HG02870 (cell line): ENCODE results near the gene PKN1.
"Not testable (repeated sequence)": the region's sequence is repeated elsewhere in the genome, so short reads cannot be mapped to it uniquely, and the experiment has no call there.

ENCODE experiments used
- ATAC-seq: cut with Tn5 transposase; IDR thresholded peaks from one replicate; pipeline ENCODE4 v1.9.1; 2021; ENCODE audit warnings: mild to moderate bottlenecking, moderate library complexity; ENCODE audit not compliant: unreplicated experiment

PKN1 gene

GRCh38 chr19:14432791-14433553 is at the start of gene PKN1:
Gene PKN1 (plus strand): TSS chr19:14433306. CDS start chr19:14433522, 216 bp downstream.
- no peak for ATAC-seq

- ATAC-seq = no peak
Measured at GRCh38 chr19:14383661-14384555, 49.2 kb upstream of the PKN1 start.

- ATAC-seq = no peak
Measured at GRCh38 chr19:14385492-14385891, 47.6 kb upstream of the PKN1 start.

GRCh38 chr19:14390548-14390947 is 42.6 kb upstream of the PKN1 start:
- ATAC-seq = no peak

GRCh38 chr19:14391156-14391821 is 41.8 kb upstream of the PKN1 start:
- ATAC-seq = no peak

GRCh38 chr19:14393329-14393728 is 39.8 kb upstream of the PKN1 start:
- ATAC-seq = no peak

GRCh38 chr19:14394167-14394566 is 38.9 kb upstream of the PKN1 start:
- no peak for ATAC-seq

GRCh38 chr19:14395262-14395661 is 37.8 kb upstream of the PKN1 start:
- no peak for ATAC-seq

GRCh38 chr19:14395710-14396336 is 37.3 kb upstream of the PKN1 start:
- ATAC-seq = no peak

GRCh38 chr19:14396730-14397129 is 36.4 kb upstream of the PKN1 start:
- not testable (repeated sequence) for ATAC-seq

GRCh38 chr19:14397168-14397567 is 35.9 kb upstream of the PKN1 start:
- ATAC-seq = not testable (repeated sequence)

GRCh38 chr19:14400951-14401431 is 32.1 kb upstream of the PKN1 start:
- ATAC-seq = no peak

- no peak for ATAC-seq
Measured at GRCh38 chr19:14401468-14402195, 31.5 kb upstream of the PKN1 start.

GRCh38 chr19:14402332-14403144 is 30.6 kb upstream of the PKN1 start:
- no peak for ATAC-seq

GRCh38 chr19:14403145-14403930 is 29.8 kb upstream of the PKN1 start:
- ATAC-seq = not testable (repeated sequence)

- no peak for ATAC-seq
Measured at GRCh38 chr19:14404312-14404711, 28.8 kb upstream of the PKN1 start.

- no peak for ATAC-seq
Measured at GRCh38 chr19:14405380-14405757, 27.7 kb upstream of the PKN1 start.
